Natural killer cell treated with Interleukin-12 subunit alpha and Interleukin-12 subunit beta and Interleukin-15 and Interleukin-18, amount 100 ng/mL, for 72 hours (primary cell): Measurements from ENCODE around the gene SPNS3. TPM values are rescaled to one million over a fixed set of nuclear protein-coding genes. Genes with fewer than 3 reads are reported as not detected.

ENCODE experiments used
- ATAC-seq, 2 donors: fragments of 150-1000 bp; cut with Tn5 transposase in 1 of 2; sonication (Bioruptor Pico), chemical (Tn5 transposase) in 1 of 2; 2 replicates each; pipeline ENCODE4 v1.10.0; 2021
- DNase-seq: peaks from one replicate; pipeline ENCODE4 v3.0.0; 2022; ENCODE audit warnings: low spot score
- H3K27ac Mint-ChIP-seq, 2 donors: 1 replicate in 1 of 2; 2 replicates in 1 of 2; pipeline ENCODE4 v1.8.0; 2022; ENCODE audit warnings: mixed read lengths in 2 of 2, mild to moderate bottlenecking in 1 of 2, moderate library complexity in 1 of 2
- H3K27me3 Mint-ChIP-seq, 2 donors: 1 replicate in 1 of 2; 2 replicates in 1 of 2; pipeline ENCODE4 v1.8.0; 2022; ENCODE audit warnings: mixed read lengths in 2 of 2
- H3K36me3 Mint-ChIP-seq: one replicate; pipeline ENCODE4 v1.8.0; 2022; ENCODE audit warnings: mixed read lengths
- H3K4me1 Mint-ChIP-seq, 2 donors: 1 replicate in 1 of 2; 2 replicates in 1 of 2; pipeline ENCODE4 v1.8.0; 2022; ENCODE audit warnings: low read depth in 2 of 2, mixed read lengths in 2 of 2, mild to moderate bottlenecking in 1 of 2
- H3K4me3 Mint-ChIP-seq: one replicate; pipeline ENCODE4 v1.8.0; 2022; ENCODE audit warnings: mixed read lengths
- H3K9me3 Mint-ChIP-seq: 2 replicates; pipeline ENCODE4 v1.8.0; 2022; ENCODE audit warnings: mixed read lengths
- total RNA-seq, 2 donors: library from RNA; stranded (reverse); gene quantifications; one replicate each; pipeline ENCODE4 v1.2.3, GENCODE V29; 2022

SPNS3 gene
- total RNA-seq, 2 donors from 2014 or later, result 1.1 to 1.9 TPM

GRCh38 chr17:4506892-4507291 lies 73.2 kb downstream of the SPNS3 start:
- Mint-ChIP-seq H3K36me3 (no peaks in the 10 kb centered on the region), H3K9me3 (no peaks in the 10 kb centered on the region), H3K27ac (no peak overlapping the region), H3K4me1 (peaks cover 21 to 29% of the 10 kb centered on the region in 2 donors), H3K27me3 (peaks cover 8 to 19% of the 10 kb centered on the region in 2 donors), H3K4me3 (no peak overlapping the region)
- no peak for DNase-seq
- no peak for ATAC-seq

DNA sequence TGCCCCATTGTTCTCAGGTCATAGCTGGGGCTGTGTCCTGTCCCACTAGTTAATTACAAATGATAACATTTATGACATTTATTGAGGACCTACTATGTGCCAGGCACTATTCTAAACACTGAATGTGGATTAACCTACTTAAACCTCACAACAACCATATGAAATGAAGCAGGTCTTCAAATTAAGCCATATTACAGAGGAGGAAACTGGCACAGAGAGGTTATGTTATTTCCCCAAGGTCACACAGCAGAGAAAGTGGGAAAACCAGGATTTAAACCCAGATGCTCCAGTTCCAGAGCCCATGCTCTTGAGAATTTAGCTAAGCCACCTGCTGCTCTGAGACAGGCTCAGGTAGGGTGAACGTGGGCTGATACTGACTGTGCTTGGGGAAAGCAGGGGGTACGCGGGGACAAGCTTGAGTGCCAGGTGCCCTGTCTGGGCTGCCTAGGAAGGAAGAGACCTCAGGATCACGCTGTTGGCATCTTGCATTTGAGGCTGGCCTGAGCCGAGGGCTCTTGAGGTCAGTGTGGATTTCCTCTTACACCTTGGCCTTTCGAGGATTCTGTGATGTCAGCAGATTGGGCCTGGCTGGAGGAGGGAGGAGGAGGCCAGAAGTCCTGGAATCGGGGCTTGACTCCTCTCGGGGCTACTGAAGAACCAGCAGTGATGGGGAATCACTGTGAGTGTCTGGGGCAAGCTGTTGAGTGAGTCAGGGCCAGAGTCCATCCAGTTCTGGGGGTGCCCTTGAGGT lies 73.8 kb downstream of the SPNS3 start:
- peaks cover 5 to 18% of the 10 kb centered on the region in 2 donors for H3K27me3 Mint-ChIP-seq
- H3K36me3 Mint-ChIP-seq, result no peaks in the 10 kb centered on the region
- DNase-seq, result no peak
- no peak overlapping the region for H3K4me3 Mint-ChIP-seq
- H3K27ac Mint-ChIP-seq, result no peak overlapping the region
- no peak for ATAC-seq
- peaks cover 21 to 29% of the 10 kb centered on the region in 2 donors for H3K4me1 Mint-ChIP-seq
- H3K9me3 Mint-ChIP-seq, result no peaks in the 10 kb centered on the region

- H3K4me3 Mint-ChIP-seq, result no peak overlapping the region
- DNase-seq (no peak), ATAC-seq (no peak)
- H3K9me3 Mint-ChIP-seq, result no peaks in the 10 kb centered on the region
- H3K4me1 Mint-ChIP-seq, result peaks cover 21 to 29% of the 10 kb centered on the region in 2 donors
- H3K27me3 Mint-ChIP-seq, result peaks cover 0 to 14% of the 10 kb centered on the region in 2 donors
- no peaks in the 10 kb centered on the region for H3K36me3 Mint-ChIP-seq
- H3K27ac Mint-ChIP-seq, result peak overlapping the region in 1 of 2 donors; percentile 23
Observed at GRCh38 chr17:4508207-4508606, 74.5 kb downstream of the SPNS3 start.

GRCh38 chr17:4509401-4509800 lies 75.7 kb downstream of the SPNS3 start:
- DNase-seq (peak; percentile 79), ATAC-seq (peak; percentile 82 to 86)
- H3K9me3 Mint-ChIP-seq, result no peaks in the 10 kb centered on the region
- peaks cover 0 to 11% of the 10 kb centered on the region in 2 donors for H3K27me3 Mint-ChIP-seq
- peak overlapping the region in 1 of 2 donors; percentile 25 for H3K27ac Mint-ChIP-seq
- peaks cover 21 to 29% of the 10 kb centered on the region in 2 donors for H3K4me1 Mint-ChIP-seq
- no peaks in the 10 kb centered on the region for H3K36me3 Mint-ChIP-seq
- H3K4me3 Mint-ChIP-seq, result peak overlapping the region; percentile 51

DNA sequence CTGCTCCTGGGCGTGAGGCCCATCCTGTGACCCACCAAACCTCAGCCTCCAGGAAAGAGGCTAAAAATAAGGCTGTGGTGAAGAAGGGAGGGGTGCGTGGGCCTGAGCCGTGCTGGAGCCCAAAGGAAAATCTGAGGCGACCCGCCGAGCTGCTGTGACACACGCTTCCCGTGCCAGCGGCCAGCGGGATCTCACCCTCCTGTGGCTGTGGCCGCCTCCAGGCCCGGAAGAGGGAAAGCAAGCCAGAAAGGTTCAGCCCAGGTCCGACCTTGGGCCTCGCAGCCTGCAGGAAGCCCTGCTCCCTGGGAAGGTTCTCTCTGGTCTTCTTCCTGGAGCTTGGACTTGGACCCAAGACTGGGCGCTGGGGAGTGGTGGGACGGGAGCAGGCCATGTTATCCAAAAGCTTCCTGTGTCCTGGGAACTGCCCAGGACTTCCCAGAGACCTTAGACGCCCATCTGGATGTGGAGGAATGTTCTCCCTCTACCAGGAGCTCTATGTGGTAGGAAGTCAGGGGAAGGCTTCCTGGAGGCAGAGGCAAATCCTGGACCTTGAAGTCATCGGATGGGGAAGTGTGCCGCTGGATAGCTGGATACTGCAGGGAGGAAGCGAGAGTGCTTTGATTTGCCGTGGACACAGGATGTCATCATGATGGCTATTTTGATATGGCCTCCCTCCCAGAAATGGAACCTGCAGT lies 76.3 kb downstream of the SPNS3 start:
- Mint-ChIP-seq H3K27me3 (peaks cover 0 to 6% of the 10 kb centered on the region in 2 donors), H3K27ac (peak overlapping the region in 1 of 2 donors; percentile 25), H3K4me1 (peaks cover 21 to 29% of the 10 kb centered on the region in 2 donors), H3K36me3 (no peaks in the 10 kb centered on the region), H3K9me3 (no peaks in the 10 kb centered on the region), H3K4me3 (peak overlapping the region; percentile 51)
- DNase-seq, result no peak
- ATAC-seq, result no peak

DNA sequence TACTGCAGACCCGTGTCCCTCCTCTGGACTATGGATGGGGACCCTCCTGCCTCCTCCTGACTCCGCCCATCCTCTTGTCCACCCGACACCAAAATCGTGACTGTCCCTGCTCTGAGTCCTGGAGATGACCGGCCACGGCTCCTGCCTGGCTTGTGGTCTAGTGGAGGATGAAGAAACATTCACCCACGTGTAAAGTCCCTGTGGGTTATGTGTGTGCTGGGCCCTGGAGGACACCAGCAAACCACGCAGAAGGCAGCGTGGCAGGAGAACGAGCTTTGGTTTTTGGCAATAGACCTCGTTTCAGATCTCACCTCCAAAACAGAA lies 76.8 kb downstream of the SPNS3 start:
- ATAC-seq (no peak), DNase-seq (no peak)
- no peak overlapping the region for H3K27ac Mint-ChIP-seq

GRCh38 chr17:4511199-4511932 lies 77.6 kb downstream of the SPNS3 start:
- ATAC-seq, result no peak
- no peak for DNase-seq
- Mint-ChIP-seq H3K4me3 (no peak overlapping the region), H3K36me3 (no peaks in the 10 kb centered on the region), H3K4me1 (peaks cover 21 to 29% of the 10 kb centered on the region in 2 donors), H3K27me3 (peaks cover 0 to 5% of the 10 kb centered on the region in 2 donors), H3K27ac (no peak overlapping the region), H3K9me3 (no peaks in the 10 kb centered on the region)

More for the DNA sequence above, 76.8 kb downstream of the SPNS3 start:
- H3K27me3 Mint-ChIP-seq, result peaks cover 0 to 5% of the 10 kb centered on the region in 2 donors
- no peaks in the 10 kb centered on the region for H3K36me3 Mint-ChIP-seq
- peaks cover 21 to 29% of the 10 kb centered on the region in 2 donors for H3K4me1 Mint-ChIP-seq
- H3K4me3 Mint-ChIP-seq, result no peak overlapping the region
- no peaks in the 10 kb centered on the region for H3K9me3 Mint-ChIP-seq

DNA sequence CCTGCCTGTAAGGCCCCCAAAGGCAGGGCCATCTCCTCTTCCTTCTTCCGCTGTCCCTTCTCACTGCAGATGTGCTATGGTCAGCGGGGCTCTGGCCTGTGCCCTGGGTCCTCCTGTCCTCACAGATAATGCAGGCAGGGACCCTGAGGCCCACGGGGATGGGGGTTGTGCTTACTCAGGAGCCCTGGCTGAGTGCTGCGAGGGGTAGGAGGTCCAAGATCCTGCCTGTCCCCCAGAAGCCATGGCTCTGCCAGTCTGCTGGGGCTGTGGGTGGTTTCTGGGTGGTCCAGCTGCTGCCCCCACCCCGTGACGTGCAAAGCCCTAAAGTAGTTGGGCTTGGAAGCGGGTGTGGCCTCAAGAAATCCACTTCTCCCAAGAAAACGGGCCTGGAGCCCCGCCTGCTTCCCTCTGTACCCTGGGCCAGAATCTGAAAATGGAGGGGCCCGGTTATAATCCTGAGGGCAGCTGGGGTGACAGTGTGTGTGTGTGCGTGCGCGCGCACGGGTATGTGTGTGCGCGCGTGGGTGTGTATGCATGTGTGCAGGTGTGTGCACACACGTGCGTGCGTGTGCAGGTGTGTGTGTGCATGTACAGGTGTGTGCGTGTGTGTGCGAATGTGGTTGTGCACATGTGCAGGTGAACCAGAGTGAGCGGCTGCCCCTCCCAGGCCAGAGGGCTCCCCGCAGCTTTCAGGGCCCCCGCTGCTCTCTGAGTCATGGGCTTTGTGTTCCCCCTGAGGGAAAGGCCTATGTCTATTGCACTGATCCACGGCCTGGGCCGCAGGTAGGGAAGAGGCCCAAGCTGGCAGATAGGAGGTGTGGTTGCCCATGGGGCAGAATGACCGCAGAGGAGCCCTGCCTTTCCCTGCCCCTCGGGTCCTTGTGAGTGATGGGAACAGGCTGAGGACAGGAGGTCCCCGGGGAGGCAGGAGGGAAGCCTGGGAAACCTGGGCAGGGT lies 78.7 kb downstream of the SPNS3 start:
- Mint-ChIP-seq H3K27me3 (peaks cover 0 to 3% of the 10 kb centered on the region in 2 donors), H3K9me3 (no peaks in the 10 kb centered on the region)
- no peak for ATAC-seq

GRCh38 chr17:4513113-4514032 lies 79.6 kb downstream of the SPNS3 start:
- Mint-ChIP-seq H3K9me3 (no peaks in the 10 kb centered on the region), H3K36me3 (no peaks in the 10 kb centered on the region), H3K27ac (no peak overlapping the region), H3K4me1 (peaks cover 21 to 24% of the 10 kb centered on the region in 2 donors), H3K4me3 (no peak overlapping the region), H3K27me3 (peaks cover 0 to 2% of the 10 kb centered on the region in 2 donors)
- ATAC-seq (no peak), DNase-seq (no peak)

More for the DNA sequence above, 78.7 kb downstream of the SPNS3 start:
- DNase-seq, result no peak
- Mint-ChIP-seq H3K27ac (no peak overlapping the region), H3K36me3 (no peaks in the 10 kb centered on the region), H3K4me3 (no peak overlapping the region), H3K4me1 (peaks cover 21 to 27% of the 10 kb centered on the region in 2 donors)

- no peaks in the 10 kb centered on the region for H3K27me3 Mint-ChIP-seq
- no peaks in the 10 kb centered on the region for H3K9me3 Mint-ChIP-seq
- DNase-seq (no peak), ATAC-seq (no peak)
- H3K27ac Mint-ChIP-seq, result no peak overlapping the region
- no peak overlapping the region for H3K4me3 Mint-ChIP-seq
- H3K4me1 Mint-ChIP-seq, result peaks cover 13 to 16% of the 10 kb centered on the region in 2 donors
- no peaks in the 10 kb centered on the region for H3K36me3 Mint-ChIP-seq
Observed at GRCh38 chr17:4514206-4514605, 80.5 kb downstream of the SPNS3 start.

GRCh38 chr17:4514779-4515178 lies 81.0 kb downstream of the SPNS3 start:
- H3K27ac Mint-ChIP-seq, result no peak overlapping the region
- DNase-seq, result no peak
- no peaks in the 10 kb centered on the region for H3K9me3 Mint-ChIP-seq
- no peak overlapping the region for H3K4me3 Mint-ChIP-seq
- no peaks in the 10 kb centered on the region for H3K27me3 Mint-ChIP-seq
- no peak for ATAC-seq
- no peaks in the 10 kb centered on the region for H3K36me3 Mint-ChIP-seq
- H3K4me1 Mint-ChIP-seq, result peaks cover 7 to 10% of the 10 kb centered on the region in 2 donors

GRCh38 chr17:4515501-4515900 lies 81.8 kb downstream of the SPNS3 start:
- no peaks in the 10 kb centered on the region for H3K9me3 Mint-ChIP-seq
- no peaks in the 10 kb centered on the region for H3K27me3 Mint-ChIP-seq
- peaks cover 6 to 8% of the 10 kb centered on the region in 2 donors for H3K4me1 Mint-ChIP-seq
- no peak overlapping the region for H3K27ac Mint-ChIP-seq
- ATAC-seq, result no peak
- DNase-seq, result no peak
- no peak overlapping the region for H3K4me3 Mint-ChIP-seq
- no peaks in the 10 kb centered on the region for H3K36me3 Mint-ChIP-seq
